Measurements from ENCODE around the gene DCLK1. TPM values are rescaled to one million over a fixed set of nuclear protein-coding genes. Genes with fewer than 3 reads are reported as not detected.
"Not testable (repeated sequence)": the region's sequence is repeated elsewhere in the genome, so short reads cannot be mapped to it uniquely, and the experiment has no call there.

DCLK1 gene
- total RNA-seq, 4 donors from 2014 or later, result 3.8 to 10.0 (median 8.2) TPM

DNA sequence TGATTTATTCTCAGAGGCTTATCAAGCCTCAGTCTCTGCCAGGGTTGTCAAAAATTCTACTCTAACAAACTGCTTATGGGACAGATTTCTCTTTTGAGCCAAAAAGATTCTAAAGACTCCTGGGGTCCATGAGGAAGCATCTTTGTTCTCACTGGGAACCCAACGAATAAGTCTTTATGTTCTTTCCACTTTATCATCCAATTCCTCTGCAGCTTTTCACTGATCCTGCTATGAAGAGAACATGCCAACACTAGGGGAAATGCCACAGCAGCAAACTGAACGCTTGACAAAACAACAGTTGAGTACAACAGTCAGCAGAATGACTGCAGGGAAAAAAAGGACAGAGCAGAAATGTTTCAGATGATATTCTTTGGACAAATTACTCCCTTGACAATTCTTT is 22.2 kb downstream of the DCLK1 start:
- Histone ChIP-seq H3K9me3 (no peaks in the 10 kb centered on the region), H3K4me1 (no peaks in the 10 kb centered on the region), H3K27me3 (no peaks in the 10 kb centered on the region), H3K4me3 (no peak overlapping the region), H3K27ac (no peak overlapping the region), H3K36me3 (no peaks in the 10 kb centered on the region)
- TF ChIP-seq CTCF (IDR thresholded peaks at IDR 0.05 in 4 of 5, conservative IDR thresholded peaks at IDR 0.05 in 1 of 5) (no peak), POLR2A (IDR thresholded peaks at IDR 0.05) (no peak)
- intact Hi-C loops (cut with DNase I; ENCODE audit: low total_unique reads), result no loop called here
- in situ Hi-C loops (cut with MboI; ENCODE audit: low sequenced_read_pairs in 4 of 4), result no loop called here
- no peak for ATAC-seq
- no peak for DNase-seq

DNA sequence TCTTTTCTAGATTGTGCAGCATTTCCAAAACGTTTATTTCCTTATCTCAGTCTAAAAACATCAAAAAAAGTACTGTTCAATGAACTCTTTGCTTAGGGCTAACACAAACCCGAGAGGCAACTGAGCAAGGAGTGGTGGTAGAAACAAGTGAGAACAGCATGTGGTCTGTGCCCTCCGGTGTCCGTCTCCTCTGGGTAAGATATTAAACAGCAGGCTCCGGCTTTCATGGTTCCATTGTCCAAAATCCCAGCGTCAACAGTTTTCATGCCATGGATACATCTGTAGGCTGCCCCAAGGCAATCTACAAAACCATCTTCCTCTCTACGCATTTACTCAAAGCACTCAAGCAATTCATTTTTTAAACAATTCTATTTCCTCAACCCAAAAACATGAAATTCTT is 22.8 kb downstream of the DCLK1 start:
- in situ Hi-C loops (cut with MboI; ENCODE audit: low sequenced_read_pairs in 4 of 4), result no loop called here

GRCh38 chr13:36107521-36107920 is 23.7 kb downstream of the DCLK1 start:
- in situ Hi-C loops (cut with MboI; ENCODE audit: low sequenced_read_pairs in 4 of 4), result no loop called here

More for the DNA sequence above, 22.8 kb downstream of the DCLK1 start:
- H3K4me1 ChIP-seq, result no peaks in the 10 kb centered on the region
- no peaks in the 10 kb centered on the region for H3K36me3 ChIP-seq
- H3K4me3 ChIP-seq, result no peak overlapping the region
- no peak overlapping the region for H3K27ac ChIP-seq
- ATAC-seq (no peak), DNase-seq (no peak)
- no peaks in the 10 kb centered on the region for H3K9me3 ChIP-seq
- H3K27me3 ChIP-seq, result no peaks in the 10 kb centered on the region
- intact Hi-C loops (cut with DNase I; ENCODE audit: low total_unique reads), result no loop called here
- TF ChIP-seq CTCF (IDR thresholded peaks at IDR 0.05 in 4 of 5, conservative IDR thresholded peaks at IDR 0.05 in 1 of 5), result no peak
- no peak for TF ChIP-seq POLR2A (IDR thresholded peaks at IDR 0.05)

GRCh38 chr13:36105726-36106125 is 25.5 kb downstream of the DCLK1 start:
- in situ Hi-C loops (cut with MboI; ENCODE audit: low sequenced_read_pairs in 4 of 4), result no loop called here
- H3K4me1 ChIP-seq, result no peaks in the 10 kb centered on the region
- no peaks in the 10 kb centered on the region for H3K36me3 ChIP-seq
- ATAC-seq (no peak), DNase-seq (no peak)
- no peaks in the 10 kb centered on the region for H3K9me3 ChIP-seq
- no peak overlapping the region for H3K27ac ChIP-seq
- intact Hi-C loops (cut with DNase I; ENCODE audit: low total_unique reads), result no loop called here
- no peaks in the 10 kb centered on the region for H3K27me3 ChIP-seq
- H3K4me3 ChIP-seq, result no peak overlapping the region
- TF ChIP-seq POLR2A (IDR thresholded peaks at IDR 0.05) (no peak), CTCF (IDR thresholded peaks at IDR 0.05 in 4 of 5, conservative IDR thresholded peaks at IDR 0.05 in 1 of 5) (no peak)

More at GRCh38 chr13:36107521-36107920, 23.7 kb downstream of the DCLK1 start:
- H3K27ac ChIP-seq, result no peak overlapping the region
- no peaks in the 10 kb centered on the region for H3K27me3 ChIP-seq
- TF ChIP-seq POLR2A (IDR thresholded peaks at IDR 0.05) (no peak), CTCF (IDR thresholded peaks at IDR 0.05 in 4 of 5, conservative IDR thresholded peaks at IDR 0.05 in 1 of 5) (no peak)
- H3K4me3 ChIP-seq, result no peak overlapping the region
- intact Hi-C loops (cut with DNase I; ENCODE audit: low total_unique reads), result no loop called here
- no peak for ATAC-seq
- H3K9me3 ChIP-seq, result no peaks in the 10 kb centered on the region
- H3K36me3 ChIP-seq, result no peaks in the 10 kb centered on the region
- no peak for DNase-seq
- no peaks in the 10 kb centered on the region for H3K4me1 ChIP-seq

- Histone ChIP-seq H3K4me1 (no peaks in the 10 kb centered on the region), H3K27me3 (no peaks in the 10 kb centered on the region), H3K36me3 (no peaks in the 10 kb centered on the region), H3K4me3 (no peak overlapping the region), H3K27ac (no peak overlapping the region), H3K9me3 (no peaks in the 10 kb centered on the region)
- ATAC-seq (no peak), DNase-seq (no peak)
- intact Hi-C loops (cut with DNase I; ENCODE audit: low total_unique reads), result no loop called here
- TF ChIP-seq CTCF (IDR thresholded peaks at IDR 0.05 in 4 of 5, conservative IDR thresholded peaks at IDR 0.05 in 1 of 5), result no peak
- TF ChIP-seq POLR2A (IDR thresholded peaks at IDR 0.05), result no peak
- in situ Hi-C loops (cut with MboI; ENCODE audit: low sequenced_read_pairs in 4 of 4), result no loop called here
Measured at GRCh38 chr13:36102721-36103120, 28.5 kb downstream of the DCLK1 start.

DNA sequence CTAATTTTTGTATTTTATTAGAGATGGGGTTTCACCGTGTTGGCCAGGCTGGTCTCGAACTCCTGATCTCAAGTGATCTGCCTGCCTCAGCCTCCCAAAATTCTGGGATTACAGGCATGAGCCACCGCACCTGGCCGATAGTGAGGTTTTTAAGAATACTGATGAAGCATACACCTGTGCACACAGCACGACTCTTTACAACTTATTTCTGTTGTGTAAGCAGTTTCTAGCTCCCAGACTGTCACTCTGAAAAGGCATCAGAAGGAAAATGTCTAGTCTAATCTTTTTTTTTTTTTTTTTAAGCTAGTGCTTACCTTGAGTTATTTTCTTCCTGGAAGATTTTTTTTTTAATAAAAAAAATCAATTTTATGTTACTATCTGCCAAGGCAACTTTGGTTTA is 29.3 kb downstream of the DCLK1 start:
- not testable (repeated sequence) for DNase-seq

More for the DNA sequence above, 29.3 kb downstream of the DCLK1 start:
- H3K4me1 ChIP-seq; H3K36me3 ChIP-seq; in situ Hi-C loops (cut with MboI; ENCODE audit: low sequenced_read_pairs in 4 of 4); H3K27ac ChIP-seq; H3K27me3 ChIP-seq; H3K9me3 ChIP-seq; H3K4me3 ChIP-seq; ATAC-seq; intact Hi-C loops (cut with DNase I; ENCODE audit: low total_unique reads): not testable (repeated sequence)

Measured in gastrocnemius medialis (tissue), 4 donors.